Fibroblast of villous mesenchyme (primary cell): ENCODE measurements around the gene PPP1R1A. TPM values are rescaled to one million over a fixed set of nuclear protein-coding genes. Genes with fewer than 3 reads are reported as not detected.

Experiments used
- DNase-seq: peaks from one replicate; pipeline ENCODE4 v3.0.0-alpha.2; 2010; ENCODE audit warnings: low read depth
- H3K4me3 ChIP-seq: 2 replicates; pipeline ENCODE4 v1.5.1; 2011; ENCODE audit warnings: low read depth, mild to moderate bottlenecking, low read length
- CTCF ChIP-seq: IDR thresholded peaks from 2 replicates; pipeline ENCODE4 v1.5.1; 2012; ENCODE audit warnings: low read depth, mild to moderate bottlenecking, low read length; ENCODE audit not compliant: insufficient read depth
- total RNA-seq: library from RNA; depleted of rRNA; stranded (reverse); fragments of >200 nt; gene quantifications from 2 replicates; pipeline ENCODE4 v1.2.3, GENCODE V29; 2012

Gene PPP1R1A
- total RNA-seq, 1 donor, result not detected

- H3K4me3 ChIP-seq, result no peak overlapping the region
- TF ChIP-seq CTCF, result no peak
- DNase-seq, result no peak
Observed at GRCh38 chr12:54586620-54587019, 1.8 kb downstream of the PPP1R1A start.

- DNase-seq, result no peak
- no peak overlapping the region for H3K4me3 ChIP-seq
- no peak for TF ChIP-seq CTCF
Observed at GRCh38 chr12:54585243-54585642, 3.2 kb downstream of the PPP1R1A start.

- TF ChIP-seq CTCF, result no peak
- H3K4me3 ChIP-seq, result no peak overlapping the region
- DNase-seq, result no peak
Observed at GRCh38 chr12:54584128-54584527, 4.3 kb downstream of the PPP1R1A start.

GRCh38 chr12:54583726-54584125 is 4.7 kb downstream of the PPP1R1A start:
- no peak overlapping the region for H3K4me3 ChIP-seq

GRCh38 chr12:54581412-54581811 is 7.0 kb downstream of the PPP1R1A start:
- no peak for TF ChIP-seq CTCF
- no peak overlapping the region for H3K4me3 ChIP-seq
- DNase-seq, result no peak

More at GRCh38 chr12:54583726-54584125, 4.7 kb downstream of the PPP1R1A start:
- DNase-seq, result no peak
- TF ChIP-seq CTCF, result no peak

GRCh38 chr12:54579696-54580333 is 8.6 kb downstream of the PPP1R1A start:
- TF ChIP-seq CTCF, result peak; percentile 99
- H3K4me3 ChIP-seq, result no peak overlapping the region
- peak; percentile 66 for DNase-seq

- no peak overlapping the region for H3K4me3 ChIP-seq
- no peak for DNase-seq
- no peak for TF ChIP-seq CTCF
Observed at GRCh38 chr12:54579258-54579657, 9.2 kb downstream of the PPP1R1A start.
